HepG2 (cell line): ENCODE measurements around the gene TSNAX. TPM values are rescaled to one million over a fixed set of nuclear protein-coding genes. Genes with fewer than 3 reads are reported as not detected.

Experiments used
- BORCS8-MEF2B ChIP-seq: sonication (generic); formaldehyde crosslinking; IDR thresholded peaks from 2 replicates; pipeline ENCODE4 v1.8.0; 2022; ENCODE audit warnings: mild to moderate bottlenecking, missing genetic modification reagents
- BRF2 ChIP-seq: sonication (generic); formaldehyde crosslinking; IDR thresholded peaks from 2 replicates; pipeline ENCODE4 v1.8.1; 2022; ENCODE audit warnings: mild to moderate bottlenecking, missing genetic modification reagents
- GABPB1 ChIP-seq: IDR thresholded peaks from 2 replicates; pipeline ENCODE4 v1.6.1; 2016; ENCODE audit warnings: mild to moderate bottlenecking, missing genetic modification reagents, moderate library complexity, missing compliant biosample characterization
- IKZF4 ChIP-seq: sonication (generic); formaldehyde crosslinking; IDR thresholded peaks from 2 replicates; pipeline ENCODE4 v1.5.1; 2020; ENCODE audit warnings: borderline replicate concordance, mild to moderate bottlenecking, low read depth, missing genetic modification reagents; ENCODE audit errors: not compliant biosample characterization
- LRRFIP1 ChIP-seq: sonication (generic); formaldehyde crosslinking; conservative IDR thresholded peaks from 2 replicates; pipeline ENCODE4 v1.4.0; 2020; ENCODE audit warnings: missing genetic modification reagents
- MXD3 ChIP-seq: IDR thresholded peaks from 2 replicates; pipeline ENCODE4 v1.6.1; 2016; ENCODE audit warnings: mild to moderate bottlenecking, missing biosample characterization, missing genetic modification reagents
- NR2F1 ChIP-seq, 2 experiments: fragments of 450-650 bp in 1 of 2; formaldehyde crosslinking in 1 of 2; IDR thresholded peaks; 2 replicates each; pipeline versions ENCODE4 v1.5.0 to v1.6.1; 2016 to 2020; ENCODE audit warnings: mild to moderate bottlenecking in 1 of 2, missing compliant biosample characterization in 1 of 2, missing genetic modification reagents in 1 of 2, moderate library complexity in 1 of 2
- RFX3 ChIP-seq: IDR thresholded peaks from 2 replicates; pipeline ENCODE4 v1.6.1; 2016; ENCODE audit warnings: missing biosample characterization, missing genetic modification reagents
- SP2 ChIP-seq: sonication (generic); formaldehyde crosslinking; IDR thresholded peaks from 2 replicates; pipeline ENCODE4 v1.5.1; 2020; ENCODE audit warnings: mild to moderate bottlenecking, missing genetic modification reagents
- YEATS4 ChIP-seq: sonication (generic); formaldehyde crosslinking; IDR thresholded peaks from 2 replicates; pipeline ENCODE4 v1.4.0; 2020; ENCODE audit warnings: missing genetic modification reagents, borderline replicate concordance
- ZNF10 ChIP-seq: sonication (generic); formaldehyde crosslinking; IDR thresholded peaks from 2 replicates; pipeline ENCODE4 v1.4.0; 2020; ENCODE audit warnings: mild to moderate bottlenecking, low read depth, missing genetic modification reagents, borderline replicate concordance
- ZNF343 ChIP-seq: sonication (generic); formaldehyde crosslinking; IDR thresholded peaks from 2 replicates; pipeline ENCODE4 v1.4.0; 2020; ENCODE audit warnings: mild to moderate bottlenecking, missing genetic modification reagents
- ZNF646 ChIP-seq: sonication (generic); formaldehyde crosslinking; IDR thresholded peaks from 2 replicates; pipeline ENCODE4 v1.9.0; 2021; ENCODE audit warnings: mild to moderate bottlenecking, missing genetic modification reagents
- ZNF839 ChIP-seq: sonication (generic); formaldehyde crosslinking; IDR thresholded peaks from 2 replicates; pipeline ENCODE4 v1.4.0; 2020; ENCODE audit warnings: missing genetic modification reagents, mild to moderate bottlenecking, borderline replicate concordance
- polyA plus RNA-seq, 8 experiments: library from polyadenylated mRNA; depleted of rRNA in 3 of 8; stranded (reverse) in 7 of 8; unstranded in 1 of 8; fragments of >200 nt; fragmentation: Illumina TruSeq in 4 of 8; extraction: Trizol in 4 of 8; gene quantifications; 2 replicates each; pipeline versions ENCODE4 v1.2.1 to v1.2.3, GENCODE V29; 2011 to 2016; ENCODE audit warnings: low read depth in 4 of 8, missing spikeins in 1 of 8, mixed read lengths in 1 of 8; ENCODE audit not compliant: insufficient read depth in 1 of 8
- total RNA-seq, 5 experiments: library from RNA; depleted of rRNA; stranded (reverse); fragments of >200 nt; fragmentation: Illumina TruSeq; extraction: Trizol; gene quantifications; 2 replicates each; pipeline ENCODE4 v1.2.3, GENCODE V29; 2016; ENCODE audit warnings: low read depth in 1 of 5
- TF ChIP-seq, protein P1 (sequence below): IDR thresholded peaks from 2 replicates; pipeline ENCODE4 v1.6.1; 2016

Gene TSNAX
- total and polyA plus RNA-seq, 2 of the 13 experiments (the other 11 are each of a cell fraction or from before 2014, with no cell fraction given): 13.2 to 46.2 TPM

DNA sequence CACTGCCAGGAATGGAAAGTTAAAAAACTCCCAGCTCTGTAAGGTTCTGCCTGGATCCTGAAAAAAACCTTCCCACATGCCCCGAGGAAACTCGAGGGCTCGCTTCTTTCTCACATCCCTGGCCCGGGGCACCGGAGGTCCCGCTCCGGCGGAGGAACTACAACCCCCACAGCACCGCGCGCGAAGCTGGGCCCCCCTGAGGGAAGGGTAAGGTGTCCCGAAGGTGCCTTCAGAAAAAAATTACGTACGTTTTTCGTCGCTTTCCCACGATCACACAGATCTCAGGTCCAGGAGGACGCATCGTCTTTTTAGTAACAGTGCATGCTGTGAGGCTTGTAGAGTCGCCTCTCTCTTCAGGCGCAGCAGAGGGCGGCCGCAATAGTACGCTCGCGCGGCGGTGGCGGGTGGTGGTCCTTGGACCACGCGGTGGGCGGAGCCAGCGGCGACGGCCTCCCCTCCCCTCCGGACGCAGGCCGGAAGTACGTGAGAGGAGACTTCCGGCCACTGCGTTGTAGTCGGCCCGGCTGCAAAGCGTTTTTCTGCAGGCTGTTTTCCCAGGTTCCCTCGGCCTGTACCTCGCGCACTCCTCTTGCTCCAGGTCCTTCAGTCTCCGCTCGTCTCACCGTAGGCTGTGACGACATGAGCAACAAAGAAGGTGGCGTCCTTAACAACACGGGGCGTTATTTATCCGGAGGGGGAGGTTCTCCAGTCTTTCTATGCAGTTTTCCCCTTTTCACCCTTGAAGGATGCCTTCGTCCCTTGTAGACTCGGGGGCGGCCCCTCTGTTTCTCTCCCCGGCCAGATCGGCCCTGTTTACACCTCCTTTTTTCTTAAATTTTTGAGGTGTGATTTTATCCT is at the start of gene TSNAX (continued):
- TF ChIP-seq, protein P1, sequence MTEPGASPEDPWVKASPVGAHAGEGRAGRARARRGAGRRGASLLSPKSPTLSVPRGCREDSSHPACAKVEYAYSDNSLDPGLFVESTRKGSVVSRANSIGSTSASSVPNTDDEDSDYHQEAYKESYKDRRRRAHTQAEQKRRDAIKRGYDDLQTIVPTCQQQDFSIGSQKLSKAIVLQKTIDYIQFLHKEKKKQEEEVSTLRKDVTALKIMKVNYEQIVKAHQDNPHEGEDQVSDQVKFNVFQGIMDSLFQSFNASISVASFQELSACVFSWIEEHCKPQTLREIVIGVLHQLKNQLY (CRISPR knock-in tag): peak; percentile 92
- TF ChIP-seq SP2 (CRISPR knock-in tag): peak; percentile 71
- TF ChIP-seq GABPB1: peak; percentile 98
- 0 out of 2 replicates have a peak, but pooled peaks have one; percentile 47 for TF ChIP-seq ZNF839 (CRISPR knock-in tag)
- TF ChIP-seq LRRFIP1: no peak
- 0 out of 2 replicates have a peak, but pooled peaks have one; percentile 25 for TF ChIP-seq MXD3 (CRISPR knock-in tag)
- TF ChIP-seq ZNF646 (CRISPR knock-in tag): no peak
- peak; percentile 74 for TF ChIP-seq YEATS4
- no peak for TF ChIP-seq ZNF10 (CRISPR knock-in tag)
- no peak for TF ChIP-seq RFX3 (CRISPR knock-in tag)
- no peak for TF ChIP-seq ZNF343 (CRISPR knock-in tag)
- TF ChIP-seq IKZF4 (CRISPR knock-in tag): no peak
- no peak for TF ChIP-seq NR2F1 (CRISPR knock-in tag; IDR thresholded peaks at IDR 0.05)
- TF ChIP-seq BORCS8-MEF2B (CRISPR knock-in tag): peak; percentile 35; the same call in 1 of the 2 replicates
- TF ChIP-seq BRF2 (CRISPR knock-in tag): no peak
